Heart right ventricle (tissue), 16 donors: ENCODE measurements around the gene PHACTR3. TPM values are rescaled to one million over a fixed set of nuclear protein-coding genes. Genes with fewer than 3 reads are reported as not detected.
A peak's percentile ranks its signal among the peaks of the same experiment; 100 is the strongest.

Source experiments
- ATAC-seq, 8 donors: fragments of 200-7000 bp; cut with Tn5 transposase; one replicate each; pipeline ENCODE4 v1.9.1; 2020; ENCODE audit warnings: mild to moderate bottlenecking in 8 of 8, moderate library complexity in 8 of 8, moderate number of reproducible peaks in 1 of 8
- DNase-seq, 2 donors: peaks; one replicate each; pipeline ENCODE4 v3.0.0-alpha.2; 2020
- H3K27ac ChIP-seq, 10 donors: fragments of 200-600 bp; sonication (generic) in 2 of 10; one replicate each; pipeline versions ENCODE4 v1.5.0 to v1.8.0; 2020 to 2022; ENCODE audit warnings: mild to moderate bottlenecking in 3 of 10
- H3K27me3 ChIP-seq, 7 donors: fragments of 200-600 bp; one replicate each; pipeline ENCODE4 v1.8.0; 2021 to 2022; ENCODE audit warnings: mild to moderate bottlenecking in 2 of 7
- H3K36me3 ChIP-seq, 9 donors: fragments of 200-600 bp; sonication (generic) in 1 of 9; one replicate each; pipeline versions ENCODE4 v1.5.0 to v1.8.0; 2020 to 2022; ENCODE audit warnings: mild to moderate bottlenecking in 2 of 9
- H3K4me1 ChIP-seq, 9 donors: fragments of 200-600 bp; sonication (generic) in 1 of 9; one replicate each; pipeline versions ENCODE4 v1.5.0 to v1.8.0; 2020 to 2022; ENCODE audit warnings: mild to moderate bottlenecking in 4 of 9
- H3K4me3 ChIP-seq, 10 donors: fragments of 200-600 bp; sonication (generic) in 2 of 10; one replicate each; pipeline versions ENCODE4 v1.5.0 to v1.8.0; 2020 to 2022; ENCODE audit warnings: mild to moderate bottlenecking in 7 of 10, moderate library complexity in 2 of 10
- H3K9me3 ChIP-seq, 11 donors: fragments of 200-600 bp in 10 of 11; sonication (generic) in 2 of 11; one replicate each; pipeline versions ENCODE4 v1.5.0 to v1.8.0; 2013 to 2022; ENCODE audit warnings: mild to moderate bottlenecking in 2 of 11, control low read depth in 1 of 11, moderate library complexity in 1 of 11
- WGBS, 2 donors: extraction: QIAGEN DNeasy Blood & Tissue Kit; methylation state at CpG; one replicate each; pipeline ENCODE4 v1.1.7; 2013; ENCODE audit warnings: inconsistent platforms in 1 of 2; 5-methylcytosine and 5-hydroxymethylcytosine counted together
- intact Hi-C, 10 donors: fragments of 100-400 bp; cut with DNase I; formaldehyde crosslinking; loops; one replicate each; pipeline versions ENCODE4 v1.11.1 to v1.14.2; 2022
- polyA plus RNA-seq, 2 donors: library from polyadenylated mRNA; stranded (reverse); fragments of 200-250 nt; gene quantifications; one replicate each; pipeline ENCODE4 v1.2.3, GENCODE V29; 2013
- total RNA-seq, 10 donors: library from RNA; stranded (reverse); fragmentation: NEBNext Ultra II Directional in 3 of 10; extraction: Animal tissue kit (Norgen Biotek cat#: 25700) in 3 of 10; gene quantifications; one replicate each; pipeline versions ENCODE4 v1.2.1 to v1.2.4, GENCODE V29; 2021 to 2023
- TF ChIP-seq, protein P1 (sequence below), 9 donors: fragments of 200-600 bp; sonication (generic) in 2 of 9; IDR thresholded peaks; one replicate each; pipeline versions ENCODE4 v1.5.0 to v1.8.0; 2021 to 2022; ENCODE audit warnings: antibody characterized with exemption in 9 of 9, mild to moderate bottlenecking in 5 of 9, moderate library complexity in 1 of 9
- donor health status: Arrhythmogenic right ventricular cardiomyopathy.
- donor health status: ischemic (EF 13 %, LVEDD 7.1; RV severe dilation, severe dysfunction).
- donor health status: healthy with polysubstance abuse.
- donor health status: DM: no; HTN: yes; CAD: no.
- donor health status: DM: no; HTN: no; CAD: no.
- donor health status: ischemic (EF 25% LVEDD 6.9; RV normal size, moderate dysfunction).
- donor health status: ischemic (EF 25% LVEDD 5.7; RV mildly dilated, moderate dysfunction).
- donor health status: healthy.
- donor health status: DM: yes; HTN: yes; CAD: no.
- donor health status: Ischemic cardiomyopathy.
- donor health status: ischemic (EF 35%, LVEDD 5.7; RV mildly dilated, moderate dysfunction).
- donor health status: nonischemic (EF 11% LVEDD 7.7; RV severe dilation, severe dysfunction).
- donor health status: DM: yes; HTN: yes; CAD: no.
- donor health status: PGD.
- donor health status: ischemic (EF 29% LVEDD 5.4; RV normal size, mild dysfunction).
- donor health status: nonischemic (EF 23%, LVEDD 6.1; RV moderate dilation, normal function).

The PHACTR3 gene
- total and polyA plus RNA-seq, 12 donors, result 0.51 to 24.1 (median 3.7) TPM

DNA sequence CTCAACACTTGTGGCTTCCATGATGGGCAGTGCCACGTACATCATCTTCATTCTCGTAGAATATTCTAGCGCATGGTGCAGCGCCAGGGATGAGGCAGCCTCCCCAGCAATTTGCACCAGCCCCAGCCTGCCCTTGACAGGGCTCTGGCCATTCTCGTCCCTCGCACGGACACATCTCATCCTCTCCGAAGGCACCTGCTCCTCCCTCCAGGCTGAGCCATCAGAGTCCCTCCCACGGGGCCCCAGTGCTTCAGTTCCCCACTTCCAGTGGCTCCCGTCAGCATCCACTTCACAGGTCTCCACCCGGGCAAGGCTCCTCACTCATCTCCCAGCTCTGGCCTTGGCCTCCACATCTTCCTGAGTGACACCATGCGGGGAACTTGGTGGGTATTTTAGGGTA lies 13.3 kb upstream of the PHACTR3 start:
- Histone ChIP-seq H3K27me3 (peaks cover 0 to 2% (median 0%) of the 10 kb centered on the region in 7 donors), H3K36me3 (no peaks in the 10 kb centered on the region), H3K4me3 (no peak overlapping the region), H3K9me3 (peaks cover 0 to 9% (median 0%) of the 10 kb centered on the region in 11 donors), H3K27ac (no peak overlapping the region), H3K4me1 (peaks cover 0 to 8% (median 3%) of the 10 kb centered on the region in 9 donors)
- 84 to 88% methylated on average over 12 of the region's 12 CpGs for WGBS, 2 donors
- TF ChIP-seq, protein P1, sequence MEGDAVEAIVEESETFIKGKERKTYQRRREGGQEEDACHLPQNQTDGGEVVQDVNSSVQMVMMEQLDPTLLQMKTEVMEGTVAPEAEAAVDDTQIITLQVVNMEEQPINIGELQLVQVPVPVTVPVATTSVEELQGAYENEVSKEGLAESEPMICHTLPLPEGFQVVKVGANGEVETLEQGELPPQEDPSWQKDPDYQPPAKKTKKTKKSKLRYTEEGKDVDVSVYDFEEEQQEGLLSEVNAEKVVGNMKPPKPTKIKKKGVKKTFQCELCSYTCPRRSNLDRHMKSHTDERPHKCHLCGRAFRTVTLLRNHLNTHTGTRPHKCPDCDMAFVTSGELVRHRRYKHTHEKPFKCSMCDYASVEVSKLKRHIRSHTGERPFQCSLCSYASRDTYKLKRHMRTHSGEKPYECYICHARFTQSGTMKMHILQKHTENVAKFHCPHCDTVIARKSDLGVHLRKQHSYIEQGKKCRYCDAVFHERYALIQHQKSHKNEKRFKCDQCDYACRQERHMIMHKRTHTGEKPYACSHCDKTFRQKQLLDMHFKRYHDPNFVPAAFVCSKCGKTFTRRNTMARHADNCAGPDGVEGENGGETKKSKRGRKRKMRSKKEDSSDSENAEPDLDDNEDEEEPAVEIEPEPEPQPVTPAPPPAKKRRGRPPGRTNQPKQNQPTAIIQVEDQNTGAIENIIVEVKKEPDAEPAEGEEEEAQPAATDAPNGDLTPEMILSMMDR (IDR thresholded peaks at IDR 0.05), result no peak
- intact Hi-C loops, result no loop called here
- DNase-seq (no peak), ATAC-seq (no peak)

DNA sequence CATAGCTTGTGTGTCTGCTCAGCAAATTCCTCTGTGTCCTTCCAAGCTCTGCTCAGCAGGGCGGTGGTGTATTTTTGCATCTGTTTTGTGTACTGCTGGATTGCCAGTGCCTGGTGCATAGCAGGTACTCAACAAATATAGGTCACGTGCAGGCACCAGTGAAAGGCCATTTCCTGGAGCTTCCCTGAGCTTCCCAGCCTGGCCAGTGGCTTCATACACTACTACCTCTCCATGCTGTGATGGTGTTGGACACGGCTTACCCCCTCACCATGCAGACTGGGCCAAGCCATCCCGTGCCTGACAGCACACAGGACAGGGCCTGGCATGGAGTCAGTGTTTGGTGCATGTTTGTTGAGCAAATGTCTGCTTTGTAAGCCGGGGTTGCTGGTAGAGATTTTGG lies 7.7 kb upstream of the PHACTR3 start:
- H3K4me1 ChIP-seq, result peaks cover 0 to 12% (median 0%) of the 10 kb centered on the region in 9 donors
- WGBS, 2 donors, result 43 to 60% methylated on average over 5 of the region's 5 CpGs
- intact Hi-C loops, result loop anchor here in 3 of 10 donors (2.0 to 5.0 kb wide), 3 partner anchors 151 to 156 kb away; no protein-coding TSS in a partner anchor
- no peaks in the 10 kb centered on the region for H3K36me3 ChIP-seq
- no peak overlapping the region for H3K4me3 ChIP-seq
- no peaks in the 10 kb centered on the region for H3K9me3 ChIP-seq
- ATAC-seq, result peak in 6 of 8 donors; percentile 33 to 90 (median 47)
- no peak overlapping the region for H3K27ac ChIP-seq
- DNase-seq, result no peak
- H3K27me3 ChIP-seq, result peaks cover 0 to 53% (median 17%) of the 10 kb centered on the region in 7 donors
- TF ChIP-seq, protein P1 (IDR thresholded peaks at IDR 0.05), result no peak

DNA sequence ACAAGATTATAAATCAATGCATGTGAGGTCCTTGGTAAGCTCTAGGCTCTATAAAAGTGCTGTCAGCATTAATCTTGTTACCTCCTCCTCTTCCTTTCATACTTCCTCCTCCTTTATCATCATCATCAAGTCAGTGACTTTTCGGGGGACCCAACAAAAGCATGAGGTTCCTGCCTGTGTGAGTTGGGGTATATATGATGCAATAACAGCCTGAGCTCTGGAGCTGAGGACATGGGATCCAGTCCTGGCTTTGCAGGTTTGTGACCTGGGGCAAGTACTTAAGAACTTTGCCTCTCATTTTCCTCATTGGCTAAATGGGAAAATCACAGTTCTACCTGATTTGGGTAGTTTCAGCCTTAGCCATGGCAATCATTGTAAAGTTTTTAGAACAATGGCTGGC lies 7.1 kb upstream of the PHACTR3 start:
- no peak overlapping the region for H3K27ac ChIP-seq
- no peaks in the 10 kb centered on the region for H3K9me3 ChIP-seq
- DNase-seq, result no peak
- WGBS, 2 donors, result 65 to 80% methylated on average over 1 of the region's 1 CpG
- H3K27me3 ChIP-seq, result peaks cover 0 to 58% (median 17%) of the 10 kb centered on the region in 7 donors
- intact Hi-C loops, result loop anchor here in 3 of 10 donors (2.0 to 5.0 kb wide), 3 partner anchors 150 to 155 kb away; no protein-coding TSS in a partner anchor
- TF ChIP-seq, protein P1 (IDR thresholded peaks at IDR 0.05), result no peak
- no peak for ATAC-seq
- no peak overlapping the region for H3K4me3 ChIP-seq
- peaks cover 0 to 12% (median 0%) of the 10 kb centered on the region in 9 donors for H3K4me1 ChIP-seq
- no peaks in the 10 kb centered on the region for H3K36me3 ChIP-seq

DNA sequence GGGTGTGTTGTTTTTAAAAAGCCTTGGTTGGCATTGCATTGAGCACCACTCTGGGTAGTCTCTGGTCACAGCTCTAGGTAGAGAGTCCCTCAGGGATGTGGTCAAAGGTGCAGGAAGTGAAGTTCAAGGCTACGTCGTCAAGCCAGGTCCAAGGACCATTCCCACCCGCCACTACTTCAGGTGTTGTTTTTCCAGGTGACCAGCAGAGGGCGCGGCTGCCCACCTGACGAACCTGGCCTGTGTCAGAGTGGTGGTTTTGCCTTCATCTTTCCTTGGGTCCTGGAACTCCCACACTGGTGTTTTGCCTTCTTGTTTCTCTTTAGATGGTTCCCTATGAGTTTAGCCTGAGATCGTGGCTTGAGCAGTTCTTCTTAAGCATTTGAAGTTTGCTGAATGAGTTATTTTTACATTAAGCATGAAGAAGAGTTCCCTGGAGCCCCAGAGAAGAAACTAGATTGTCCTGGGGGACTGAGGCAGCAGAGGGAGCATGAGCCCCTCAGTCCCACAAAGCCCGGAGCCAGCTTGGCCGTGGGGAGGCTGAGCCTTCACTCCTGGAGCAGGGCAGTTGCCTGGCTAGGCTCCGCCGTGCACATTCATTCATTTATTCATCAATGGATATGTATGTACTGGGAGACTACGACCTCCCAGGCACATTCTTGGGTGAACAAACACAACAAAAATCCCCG lies 5.6 kb upstream of the PHACTR3 start:
- Histone ChIP-seq H3K27ac (no peak overlapping the region), H3K4me3 (no peak overlapping the region), H3K36me3 (no peaks in the 10 kb centered on the region), H3K9me3 (no peaks in the 10 kb centered on the region), H3K27me3 (peaks cover 6 to 74% (median 32%) of the 10 kb centered on the region in 7 donors), H3K4me1 (peaks cover 0 to 12% (median 0%) of the 10 kb centered on the region in 9 donors)
- TF ChIP-seq, protein P1 (IDR thresholded peaks at IDR 0.05), result peak; percentile 37 to 83 (median 71)
- WGBS, 2 donors, result 32 to 33% methylated on average over 13 of the region's 13 CpGs
- intact Hi-C loops, result loop anchor here in 8 of 10 donors (2.0 to 5.0 kb wide), 4 partner anchors 149 to 154 kb away; no protein-coding TSS in a partner anchor
- DNase-seq, result peak in 1 of 2 donors; percentile 39
- peak in 7 of 8 donors; percentile 42 to 90 (median 59) for ATAC-seq
